Ecto neural progenitor cell (in vitro differentiated cells): ENCODE data around the gene C4orf17.
"Not testable (repeated sequence)": the region's sequence is repeated elsewhere in the genome, so short reads cannot be mapped to it uniquely, and the experiment has no call there.

Experiments
- DNase-seq: peaks from one replicate; pipeline ENCODE4 v3.0.0-alpha.2; 2018; ENCODE audit warnings: low spot score

C4orf17 gene

DNA sequence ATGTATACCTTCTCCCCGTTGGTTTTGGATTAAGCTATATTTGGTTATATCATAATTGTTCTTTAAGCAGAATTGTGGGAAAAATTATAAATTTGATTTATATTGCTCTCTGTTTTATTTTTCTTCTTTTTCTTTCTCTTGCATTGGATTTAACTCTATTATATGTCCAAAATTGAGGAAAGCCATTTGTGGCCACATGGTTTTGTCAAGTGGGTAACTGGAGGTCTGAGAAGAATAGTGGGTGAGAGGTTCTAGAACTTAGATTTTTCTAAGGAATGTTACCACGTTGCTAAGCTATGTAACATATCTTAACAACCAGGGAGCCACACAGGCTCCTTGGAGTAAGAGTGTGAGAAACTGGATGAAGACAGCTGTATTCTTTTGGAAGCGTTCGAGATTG lies at the start of gene C4orf17:
C4orf17 (plus strand) TSS at position 301 of the 400 bp plus-strand sequence. CDS start 2,061 bp downstream, outside the sequence.
- DNase-seq: no peak

DNA sequence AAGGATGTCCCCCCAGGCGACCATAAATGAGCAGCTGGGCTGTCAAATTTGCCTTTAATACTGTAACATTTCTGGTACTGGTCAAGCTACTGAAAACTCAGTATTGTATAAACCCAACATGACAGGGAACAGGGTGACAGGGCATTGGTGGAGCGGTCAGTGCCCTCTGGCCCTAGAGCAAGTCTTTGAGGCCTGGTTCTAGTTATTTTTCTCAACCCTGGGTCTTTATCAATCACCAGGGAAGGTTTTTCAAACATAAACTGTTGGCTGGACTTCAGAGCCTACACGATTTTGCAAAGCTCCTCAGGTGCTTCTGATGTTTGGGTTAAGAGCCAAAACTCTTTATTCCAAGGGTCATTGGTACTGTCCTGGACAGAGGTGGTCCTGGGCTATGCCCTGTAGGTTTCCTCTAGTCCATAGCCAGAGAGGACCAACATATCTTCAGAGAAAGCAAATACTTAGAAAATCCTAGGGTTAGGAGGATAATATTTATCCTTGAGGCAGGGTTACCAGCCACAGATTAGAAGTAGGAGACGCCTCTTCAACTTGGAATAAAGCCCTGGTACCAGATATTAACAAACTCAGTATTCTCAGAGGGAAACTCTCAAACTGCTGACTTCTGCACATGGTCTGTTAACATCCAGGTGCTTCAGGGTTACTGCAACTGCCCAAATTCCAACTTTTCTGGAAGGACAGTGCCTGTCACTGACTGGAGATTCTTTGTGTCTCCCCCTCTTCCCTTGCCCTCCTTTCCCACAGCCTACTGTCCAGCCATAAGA lies 49.0 kb upstream of the C4orf17 start:
- DNase-seq: no peak

DNA sequence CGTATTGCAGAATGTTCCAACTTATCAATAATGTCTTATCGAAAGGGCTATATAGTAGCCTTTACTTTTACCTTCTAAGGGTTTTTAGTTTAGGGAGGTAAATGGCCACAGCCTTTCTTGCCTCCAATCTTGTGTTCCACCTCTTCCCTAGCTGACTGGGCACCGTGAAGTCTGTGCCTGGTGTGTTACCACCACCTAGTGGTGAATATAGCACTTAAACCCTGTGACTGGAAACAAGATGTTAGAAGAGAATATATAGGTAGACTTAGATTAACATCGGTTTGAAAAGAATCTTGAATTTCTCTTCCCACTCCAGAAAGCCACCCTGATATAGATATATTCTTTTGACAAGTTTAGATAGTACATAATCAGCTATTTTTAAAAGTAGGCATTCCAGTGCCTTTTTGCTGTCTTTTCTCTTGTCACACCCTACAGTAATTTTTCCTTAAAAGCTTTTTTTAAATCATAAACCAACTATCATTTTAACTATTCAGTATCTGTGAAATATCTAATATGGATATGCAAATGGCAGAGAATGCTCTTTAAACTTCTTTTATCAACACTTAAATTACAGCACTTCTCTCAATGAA lies 47.9 kb upstream of the C4orf17 start:
- DNase-seq: peak; percentile 58

DNA sequence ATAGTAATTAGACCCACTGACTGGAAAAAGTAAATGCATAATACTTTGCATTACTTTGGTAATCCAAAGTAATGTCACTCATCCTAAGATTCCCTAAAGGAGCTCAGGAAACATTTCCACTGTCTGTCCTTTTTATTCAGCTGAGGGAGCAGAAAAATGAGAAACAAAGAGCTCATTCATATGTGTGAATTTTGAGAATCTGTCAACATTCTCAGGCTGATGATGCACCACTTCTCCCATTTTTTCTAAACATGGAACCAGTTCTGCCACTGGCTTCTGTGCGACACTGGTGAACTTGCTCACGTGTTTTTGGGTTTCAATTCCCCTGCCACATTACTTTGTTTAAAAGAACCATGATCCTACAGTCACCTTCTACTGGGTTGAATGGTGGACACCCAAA lies 47.3 kb upstream of the C4orf17 start:
- no peak for DNase-seq

DNA sequence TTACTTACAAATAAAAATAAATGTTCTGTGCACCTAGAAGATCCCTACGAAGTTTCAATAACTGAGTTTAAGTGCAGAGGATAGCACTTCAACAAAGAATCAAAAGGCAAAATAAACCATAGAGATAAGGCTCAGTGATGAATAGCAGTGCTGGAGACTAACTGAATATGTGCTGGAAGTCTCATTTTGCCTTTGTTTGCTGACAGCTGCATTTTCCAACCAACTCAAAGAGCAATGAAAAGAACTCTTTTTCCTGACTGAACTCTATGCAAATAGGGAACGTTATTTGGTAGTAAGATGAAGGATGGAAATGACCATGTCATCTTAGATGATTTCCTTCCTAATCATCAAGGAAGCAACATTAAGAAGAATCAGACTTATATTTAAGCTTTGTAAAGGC lies 42.9 kb upstream of the C4orf17 start:
- no peak for DNase-seq

DNA sequence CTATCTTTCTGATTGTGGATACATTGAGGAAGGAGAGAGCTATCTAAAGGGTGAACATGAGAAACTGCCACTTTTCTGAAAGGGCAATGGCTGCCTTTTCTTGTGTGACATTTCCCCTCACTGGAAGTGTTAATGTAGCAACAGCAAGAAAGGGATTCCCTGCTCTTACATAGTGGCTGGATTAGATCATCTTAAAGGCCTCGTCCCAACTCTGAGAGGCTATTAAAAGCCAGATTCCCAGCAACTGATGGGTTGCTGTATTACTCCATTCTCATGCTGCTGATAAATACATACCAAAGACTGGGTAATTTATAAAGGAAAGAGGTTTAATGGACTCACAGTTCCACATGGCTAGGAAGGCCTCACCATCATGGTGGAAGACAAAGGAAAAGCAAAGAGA lies 41.9 kb upstream of the C4orf17 start:
- DNase-seq: no peak

DNA sequence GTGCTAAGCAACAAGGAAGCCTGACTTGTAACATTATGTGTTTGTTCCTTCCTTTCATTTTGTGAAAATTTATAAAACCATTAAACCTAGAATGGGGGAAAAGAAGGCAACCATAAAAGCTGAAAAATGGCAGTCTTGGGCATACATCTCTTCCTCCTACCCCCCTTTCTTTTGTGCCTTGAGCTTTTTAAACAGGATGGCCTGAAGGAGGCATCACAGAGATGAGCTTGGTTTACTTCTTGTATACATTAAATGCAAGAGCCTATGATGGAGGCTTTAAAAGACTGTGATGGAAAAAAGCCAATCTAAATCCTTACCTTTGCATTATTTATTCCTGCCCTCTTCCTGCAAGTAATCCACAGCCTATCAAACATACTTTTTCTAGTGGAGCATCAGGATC lies 39.5 kb upstream of the C4orf17 start:
- DNase-seq: no peak

DNA sequence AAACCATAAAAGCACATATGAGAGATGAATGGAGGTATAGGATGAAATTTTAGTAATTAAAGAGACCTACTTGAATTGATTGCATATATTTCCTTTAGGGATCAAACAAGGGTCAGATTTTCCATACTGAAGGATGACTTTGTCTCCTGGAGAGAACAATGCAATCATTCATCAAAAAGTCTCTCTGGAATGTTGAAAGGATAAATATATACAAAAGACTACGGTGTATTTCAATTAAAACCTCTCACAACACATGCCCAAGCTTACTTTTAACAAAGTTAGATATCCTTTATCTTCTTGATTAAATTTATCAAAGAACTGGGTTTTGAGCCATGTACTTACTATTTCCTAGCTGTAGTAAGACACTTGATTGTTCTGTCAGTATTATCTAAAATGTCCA lies 38.9 kb upstream of the C4orf17 start:
- DNase-seq: no peak

DNA sequence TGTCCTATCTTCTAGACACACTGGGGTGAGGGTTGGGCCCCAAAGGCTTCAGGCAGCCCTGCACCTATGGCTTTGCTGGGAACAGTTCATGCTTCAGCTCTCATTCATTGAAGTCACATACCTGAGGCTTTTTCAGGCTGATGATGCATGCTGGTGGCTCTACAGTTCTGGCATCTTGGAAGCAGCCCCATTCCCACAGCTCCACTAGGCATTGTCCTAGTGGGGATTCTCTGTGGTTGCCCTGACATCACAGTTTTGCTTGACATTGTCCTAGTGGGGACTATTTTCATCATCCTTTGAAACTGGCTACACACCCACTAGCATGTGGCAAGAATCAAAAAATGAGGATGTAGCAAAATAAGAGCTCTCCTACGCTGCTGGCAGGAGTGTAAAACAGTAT lies 37.7 kb upstream of the C4orf17 start:
- DNase-seq: no peak

DNA sequence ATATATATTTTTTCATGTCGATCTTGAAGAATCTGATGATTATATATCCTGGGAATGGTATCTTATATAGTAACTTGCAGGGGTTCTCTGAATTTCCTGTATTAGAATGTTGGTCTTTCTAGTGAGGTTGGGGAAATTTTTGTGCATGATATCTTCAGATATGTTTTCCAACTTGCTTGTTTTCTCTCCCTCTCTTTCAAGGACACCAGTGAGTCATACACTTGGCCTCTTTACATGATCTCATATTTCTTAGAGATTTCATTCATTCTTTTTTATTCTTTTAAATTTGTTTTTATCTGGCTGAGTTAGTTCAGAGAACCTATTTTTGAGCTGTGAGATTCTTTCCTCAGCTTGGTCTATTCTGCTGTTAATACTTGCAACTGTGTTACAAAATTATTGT lies 27.2 kb upstream of the C4orf17 start:
- no peak for DNase-seq

DNA sequence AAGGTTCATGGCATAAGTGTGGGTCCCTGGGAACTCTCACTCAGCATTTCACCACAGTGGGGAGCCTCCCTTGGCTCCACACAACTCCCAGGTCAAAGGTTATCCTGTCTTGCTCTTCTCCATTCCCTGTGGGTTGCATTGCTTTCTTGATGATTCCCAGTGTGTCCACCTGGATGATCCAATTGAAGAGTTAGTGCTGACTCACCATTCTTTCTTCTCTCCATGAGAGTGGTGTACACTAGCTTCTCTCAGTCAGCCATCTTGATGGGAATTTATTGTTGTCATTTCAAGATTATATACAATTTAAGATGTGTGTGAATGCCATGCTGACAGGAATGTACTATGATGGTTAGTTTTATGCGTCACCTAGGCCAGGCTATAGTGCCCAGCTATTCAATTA lies 25.6 kb upstream of the C4orf17 start:
- DNase-seq: no peak

DNA sequence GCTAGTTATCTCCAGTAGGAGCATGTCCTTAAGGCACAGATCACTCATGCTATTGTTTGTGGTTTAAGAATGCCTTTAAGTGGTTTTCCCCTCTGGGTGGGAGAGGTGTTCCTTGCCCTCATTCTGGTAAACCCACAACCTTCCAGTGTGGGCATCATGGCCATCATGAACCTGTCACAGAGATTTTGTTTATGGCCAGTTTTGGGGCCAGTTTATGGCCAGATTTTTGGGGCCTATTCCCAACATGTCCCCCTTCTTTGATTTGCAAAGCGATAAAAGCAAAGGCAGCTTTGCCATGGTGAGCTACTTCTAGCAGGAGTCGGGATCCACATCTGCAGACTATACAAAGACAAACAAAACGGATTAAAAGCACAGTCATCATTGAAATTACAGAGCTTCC lies 24.2 kb upstream of the C4orf17 start:
- not testable (repeated sequence) for DNase-seq

DNA sequence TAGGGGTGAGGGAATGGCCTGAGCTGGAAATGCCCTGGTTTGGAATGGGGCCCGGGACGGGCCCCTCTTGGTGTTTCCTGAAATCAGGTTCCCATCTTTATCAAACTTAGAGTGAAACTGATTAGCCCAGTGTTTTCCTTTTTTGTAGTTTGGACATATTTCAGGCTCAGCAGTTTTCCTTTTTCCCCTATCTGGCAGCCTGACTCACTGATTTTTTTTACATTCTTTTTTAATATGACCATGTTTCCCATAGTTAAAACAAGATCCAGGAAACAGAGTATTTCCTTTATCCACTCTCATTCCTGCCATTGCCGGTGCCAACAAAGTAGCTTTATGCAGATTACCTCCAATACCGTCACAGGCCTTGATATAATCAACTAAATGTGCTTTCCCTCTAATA lies 20.5 kb upstream of the C4orf17 start:
- DNase-seq: no peak

DNA sequence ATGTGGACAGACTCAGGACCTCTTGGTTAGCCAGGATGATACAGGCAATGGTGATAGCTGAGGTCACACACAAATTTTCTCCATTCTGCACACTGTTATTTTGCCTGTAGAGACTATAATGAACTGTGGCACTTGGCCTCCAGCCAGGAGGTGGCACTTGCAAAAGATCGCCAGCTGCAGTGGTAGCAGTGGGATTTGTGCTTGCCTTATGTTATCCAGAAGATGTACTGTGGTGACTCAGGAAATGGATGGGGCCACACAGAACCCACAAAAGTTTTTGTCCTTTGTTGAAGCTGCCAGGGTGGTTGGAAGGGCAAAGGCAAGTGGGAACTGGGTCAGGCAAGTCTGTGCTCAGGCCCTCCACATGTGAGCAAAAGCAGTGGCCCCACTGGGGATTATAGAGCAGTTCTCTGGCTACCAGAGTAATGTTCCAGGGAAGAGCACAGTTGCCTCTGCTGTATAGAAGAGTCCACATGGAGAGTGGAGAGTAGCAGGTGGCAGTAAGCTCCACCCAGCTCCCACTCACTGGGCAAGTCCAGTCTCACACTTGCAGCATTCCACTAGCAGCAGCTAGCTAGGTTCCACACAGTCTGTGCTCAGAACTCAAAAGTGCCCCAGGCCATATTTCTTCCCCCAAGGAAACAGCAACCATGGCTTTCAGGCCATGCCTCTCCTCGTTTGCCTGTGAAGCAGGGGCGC lies 5.9 kb upstream of the C4orf17 start:
- no peak for DNase-seq

DNA sequence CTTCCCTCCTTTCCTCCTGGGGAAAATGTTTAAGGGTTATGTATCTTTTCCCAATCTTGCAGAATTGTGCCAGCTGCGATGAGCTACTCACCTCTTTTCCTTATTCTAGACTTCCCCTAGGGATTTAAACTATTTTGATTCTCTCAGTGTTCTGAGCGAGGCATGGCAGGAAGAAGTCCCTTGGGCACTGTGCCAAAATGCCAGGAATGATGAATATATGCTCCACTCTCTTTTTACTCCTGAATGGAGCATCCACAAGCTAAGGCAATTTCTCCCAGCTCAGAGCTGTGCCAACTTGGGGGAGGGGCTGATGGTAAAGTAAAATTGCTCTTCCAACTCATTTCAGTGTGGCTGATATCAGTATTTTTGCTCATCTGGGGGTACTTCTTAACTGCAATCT lies 4.0 kb upstream of the C4orf17 start:
- DNase-seq: no peak

DNA sequence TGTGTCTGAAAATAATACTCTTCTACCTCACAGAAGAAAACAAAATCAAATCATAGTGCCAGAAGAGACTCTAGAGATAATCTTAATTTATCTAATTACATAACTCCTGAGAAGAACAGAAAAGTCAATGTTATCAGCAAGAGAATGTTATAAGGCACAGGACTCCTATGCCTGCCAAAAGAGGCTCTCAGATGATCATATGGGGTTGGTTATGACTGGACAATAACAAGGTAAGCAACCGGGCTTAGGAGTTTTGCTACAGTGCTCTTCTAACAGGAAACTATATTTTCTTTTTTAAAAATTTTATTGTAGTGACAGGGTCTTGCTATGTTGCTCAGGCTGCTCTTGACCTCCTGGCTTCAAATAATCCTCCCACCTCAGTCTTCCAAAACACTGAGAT lies 3.5 kb upstream of the C4orf17 start:
- DNase-seq: no peak

DNA sequence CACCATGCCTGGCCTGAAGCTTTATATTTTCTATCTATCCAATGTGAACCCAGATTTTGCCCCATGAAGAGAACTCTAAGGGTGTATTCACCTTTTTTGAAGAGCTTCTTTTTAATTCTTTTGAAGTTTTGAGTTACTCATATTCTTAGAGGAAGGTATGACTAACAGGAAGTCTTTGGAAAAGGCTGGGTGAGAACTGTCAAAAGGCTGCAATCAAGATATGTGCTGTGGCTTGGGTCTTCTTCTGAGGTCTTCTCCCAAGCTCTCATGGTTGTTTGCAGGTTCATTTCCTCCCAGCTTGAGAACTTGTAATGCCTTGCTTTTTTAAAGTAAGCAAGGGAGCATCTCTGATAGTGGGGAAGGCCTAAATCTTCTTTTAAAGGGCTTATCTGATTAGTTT lies 3.1 kb upstream of the C4orf17 start:
- no peak for DNase-seq

DNA sequence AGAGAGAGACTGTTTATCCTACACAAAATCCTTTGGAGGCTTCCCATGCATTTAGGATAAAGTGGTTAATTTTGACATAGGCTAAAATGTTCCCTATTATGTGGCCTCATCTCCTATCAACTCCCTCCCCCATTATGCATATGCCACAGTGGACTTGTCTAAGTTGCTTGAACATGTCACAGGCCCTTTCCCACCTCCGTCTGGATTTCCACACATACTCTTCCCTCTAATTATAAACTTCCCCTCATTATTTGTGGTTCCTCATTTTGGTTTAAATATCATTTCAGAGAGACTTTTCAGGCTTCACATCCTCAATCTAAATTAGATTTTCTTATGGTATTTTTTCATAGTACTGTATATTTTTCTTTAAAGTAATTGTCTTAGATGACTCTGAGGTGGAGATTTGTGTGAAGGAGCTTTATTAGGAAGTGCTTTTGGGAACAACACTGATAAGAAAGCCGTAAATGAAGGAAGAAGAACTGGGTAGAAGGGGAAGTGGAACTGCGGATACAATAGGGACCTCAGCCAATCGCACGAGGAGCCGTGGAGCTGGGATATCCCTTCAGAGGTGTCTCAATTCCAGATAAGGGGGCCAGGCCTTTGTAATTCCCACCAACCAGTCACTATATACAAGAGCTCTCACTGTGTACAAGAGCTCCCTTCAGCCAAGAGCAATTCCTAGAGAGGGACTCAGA lies 7.9 kb downstream of the C4orf17 start:
- DNase-seq: no peak

DNA sequence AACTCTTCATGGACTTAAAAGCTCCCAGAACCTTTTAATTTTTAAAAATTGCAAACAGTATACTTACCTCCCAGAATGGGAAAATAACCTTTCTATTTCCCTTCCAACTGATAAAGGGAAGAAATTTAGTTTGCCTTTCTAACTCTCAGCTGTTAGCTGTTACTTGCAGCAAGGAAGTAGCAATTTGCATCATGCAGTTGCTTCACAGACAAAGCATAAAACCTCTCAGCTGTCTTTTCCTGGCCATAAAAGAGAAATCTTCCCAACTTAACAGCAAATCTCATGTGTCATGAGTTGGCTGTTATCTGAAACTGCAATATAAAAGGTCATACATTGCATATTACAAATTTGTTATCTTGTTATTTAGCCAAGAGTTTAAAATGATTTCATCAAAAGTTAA lies 18.4 kb downstream of the C4orf17 start:
- no peak for DNase-seq

DNA sequence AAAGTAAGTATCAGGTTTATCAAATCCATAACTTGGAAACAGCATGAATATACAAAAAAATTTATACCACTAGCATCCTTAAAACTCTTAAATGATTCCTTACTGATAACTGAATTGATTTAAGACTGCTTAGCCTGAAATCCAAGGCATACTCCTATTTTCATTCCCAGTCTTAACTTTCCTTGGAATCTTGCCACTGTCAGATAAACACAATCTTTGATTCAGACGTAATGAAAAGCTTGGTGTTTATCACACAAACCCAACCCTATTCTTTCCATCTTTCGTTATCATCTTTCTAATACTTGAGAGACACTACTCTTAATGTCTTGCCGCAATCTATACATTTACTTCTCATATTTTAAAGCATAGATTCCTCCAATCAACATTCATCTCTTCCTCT lies 19.1 kb downstream of the C4orf17 start:
- no peak for DNase-seq

DNA sequence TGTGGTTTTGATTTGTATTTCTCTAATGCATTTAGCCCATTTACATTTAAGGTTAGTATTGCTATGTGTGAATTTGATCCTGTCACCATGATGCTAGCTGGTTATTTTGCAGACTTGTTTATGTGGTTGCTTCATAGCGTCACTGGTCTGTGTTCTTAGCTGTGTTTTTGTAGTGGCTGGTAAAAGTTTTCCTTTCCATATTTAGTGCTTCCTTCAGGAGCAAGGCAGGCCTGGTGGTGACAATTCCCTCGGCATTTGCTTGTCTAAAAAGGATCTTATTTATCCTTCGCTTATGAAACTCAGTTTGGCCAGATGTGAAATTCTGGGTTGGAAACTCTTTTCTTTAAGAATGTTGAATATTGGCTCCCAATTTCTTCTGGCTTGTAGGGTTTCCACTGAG lies 23.9 kb downstream of the C4orf17 start:
- DNase-seq: not testable (repeated sequence)

DNA sequence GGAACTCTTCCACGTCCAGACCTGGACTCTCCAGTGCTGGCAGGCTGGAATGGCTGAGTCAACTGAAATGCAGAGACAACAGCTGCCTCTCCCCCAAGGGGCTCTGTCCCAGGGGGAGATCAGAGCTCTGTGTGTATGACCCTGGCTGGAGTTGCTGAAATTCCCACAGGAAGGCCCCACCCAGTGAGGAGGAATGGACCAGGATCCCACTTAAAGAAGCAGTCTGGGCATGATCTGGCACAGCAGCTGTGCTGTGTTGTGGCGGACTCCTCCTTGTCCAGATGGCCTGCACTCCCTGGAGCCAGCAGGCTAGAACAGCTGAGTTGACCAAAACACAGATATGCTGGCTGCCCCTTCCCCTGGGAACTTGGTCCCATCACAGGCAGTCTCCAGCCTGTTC lies 25.4 kb downstream of the C4orf17 start:
- no peak for DNase-seq

DNA sequence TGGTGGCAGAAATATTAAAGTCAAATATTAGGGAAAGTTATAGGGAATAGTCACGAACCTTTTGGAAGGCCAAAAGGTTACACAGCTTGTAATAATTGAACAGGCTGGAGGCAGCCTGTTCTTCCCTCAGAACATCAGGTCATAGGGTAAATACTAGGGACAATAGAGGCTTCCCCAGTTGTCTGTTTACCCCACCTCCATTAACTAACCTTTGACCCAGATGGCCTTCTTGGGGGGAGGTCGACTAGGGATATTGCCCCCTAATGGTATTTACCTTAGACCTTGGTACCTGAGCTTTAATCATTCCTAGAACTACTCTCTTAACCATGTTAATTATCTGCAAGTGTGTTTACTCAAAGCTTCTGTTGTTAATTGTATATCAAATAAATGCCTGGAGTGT lies 26.0 kb downstream of the C4orf17 start:
- DNase-seq: no peak
